ENCODE results near the gene ORAI2.

The ORAI2 gene

GRCh38 chr7:102425639-102426267 lies 7.6 kb upstream of the ORAI2 start:
- TF ChIP-seq CTCF (IDR thresholded peaks at IDR 0.05; ENCODE audit: low read depth, low read length): no peak
- H3K4me3 ChIP-seq (ENCODE audit: low read depth, low read length): no peak overlapping the region

DNA sequence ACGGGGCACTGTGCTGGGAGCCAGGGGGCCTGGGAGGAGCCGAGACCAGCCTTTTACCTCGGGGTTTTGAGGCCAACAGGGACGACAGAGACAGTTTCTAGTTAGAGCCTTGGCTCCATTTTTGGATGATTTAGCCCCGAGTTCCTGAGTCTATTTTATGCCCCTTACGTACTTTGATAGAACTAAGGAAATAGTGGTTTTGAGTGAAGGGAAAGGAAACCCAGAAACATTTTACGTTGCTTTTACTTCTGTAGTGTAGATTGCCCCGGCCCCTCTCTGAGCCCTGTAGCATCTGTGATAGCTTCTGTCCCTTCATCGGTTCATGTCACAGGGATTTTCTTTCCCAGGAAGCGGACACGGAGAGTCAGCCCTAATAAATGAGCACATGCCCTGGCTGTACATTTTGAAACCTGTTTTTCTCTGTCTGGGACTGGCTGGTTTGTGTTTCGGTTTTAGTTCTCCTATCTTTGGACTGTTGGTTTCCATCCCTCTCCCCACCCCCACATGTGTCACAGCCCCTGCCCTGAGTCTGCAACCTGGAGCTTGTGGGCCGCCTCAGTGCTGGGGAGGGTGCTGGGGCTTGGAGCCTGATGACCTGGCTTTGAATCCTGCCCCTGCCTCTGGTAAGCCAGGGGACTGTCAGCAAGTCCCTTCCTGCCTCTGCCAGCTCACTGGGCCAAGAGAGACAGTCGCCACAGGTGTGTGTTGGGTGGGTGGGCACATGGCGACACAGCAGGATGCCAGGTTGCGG lies 6.9 kb upstream of the ORAI2 start:
- H3K4me3 ChIP-seq (ENCODE audit: low read depth, low read length): no peak overlapping the region
- no peak for TF ChIP-seq CTCF (IDR thresholded peaks at IDR 0.05; ENCODE audit: low read depth, low read length)

DNA sequence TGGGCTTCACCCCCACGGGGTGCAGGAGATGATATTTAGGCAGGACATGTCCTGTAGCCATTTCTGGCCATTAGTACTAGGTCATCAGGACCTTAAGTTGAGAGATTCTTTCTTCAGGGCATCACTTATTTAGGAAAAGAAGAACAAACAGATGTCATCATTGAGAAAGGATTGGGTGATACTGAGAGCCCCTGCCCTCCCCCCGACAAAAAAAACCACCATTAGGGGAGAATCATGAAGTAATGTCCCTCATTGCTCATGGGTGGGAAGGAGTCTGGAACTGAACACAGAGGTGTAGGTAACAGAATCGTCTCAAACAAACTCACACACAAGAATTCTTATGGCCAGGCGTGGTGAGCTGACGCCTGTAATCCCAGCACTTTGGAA lies 6.4 kb upstream of the ORAI2 start:
- no peak for TF ChIP-seq CTCF (IDR thresholded peaks at IDR 0.05; ENCODE audit: low read depth, low read length)
- H3K4me3 ChIP-seq (ENCODE audit: low read depth, low read length): no peak overlapping the region

DNA sequence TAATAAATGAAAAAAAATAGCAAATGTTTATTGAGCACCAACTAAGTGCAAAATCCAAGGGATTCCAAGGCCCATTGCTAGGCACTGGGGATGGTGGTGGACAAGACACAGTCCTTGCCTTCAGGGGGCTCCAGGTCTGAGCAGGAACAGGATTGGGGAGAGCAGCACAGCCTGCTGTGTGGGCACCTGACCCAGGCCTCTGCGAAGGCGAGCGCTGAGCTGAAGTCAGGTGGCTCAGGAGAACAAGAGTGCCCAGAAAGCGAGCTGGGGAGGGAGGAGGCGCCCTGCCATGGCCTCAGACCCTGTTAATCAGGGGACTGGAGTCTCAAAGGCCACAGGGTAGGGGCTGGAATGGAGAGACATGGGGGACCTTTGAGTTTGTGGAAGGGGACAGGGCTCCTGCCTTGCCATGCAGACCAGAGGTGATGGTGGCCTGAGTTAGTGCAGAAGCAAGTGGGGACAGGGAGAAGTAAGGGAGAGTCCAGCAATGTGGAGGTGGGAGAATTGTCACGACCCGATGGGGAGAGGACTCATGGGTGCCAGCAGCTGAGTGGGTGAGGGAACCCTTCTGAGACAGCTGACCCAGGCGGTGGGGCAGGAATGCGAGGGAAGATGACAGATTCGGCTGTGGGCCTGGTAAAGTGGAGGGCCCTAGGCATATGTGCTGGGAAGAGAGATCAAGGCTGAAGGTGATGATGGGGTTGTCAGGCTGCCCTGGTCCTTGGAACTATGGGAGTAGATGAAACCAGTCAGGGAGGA lies 4.1 kb upstream of the ORAI2 start:
- H3K4me3 ChIP-seq (ENCODE audit: low read depth, low read length): no peak overlapping the region
- no peak for TF ChIP-seq CTCF (IDR thresholded peaks at IDR 0.05; ENCODE audit: low read depth, low read length)

DNA sequence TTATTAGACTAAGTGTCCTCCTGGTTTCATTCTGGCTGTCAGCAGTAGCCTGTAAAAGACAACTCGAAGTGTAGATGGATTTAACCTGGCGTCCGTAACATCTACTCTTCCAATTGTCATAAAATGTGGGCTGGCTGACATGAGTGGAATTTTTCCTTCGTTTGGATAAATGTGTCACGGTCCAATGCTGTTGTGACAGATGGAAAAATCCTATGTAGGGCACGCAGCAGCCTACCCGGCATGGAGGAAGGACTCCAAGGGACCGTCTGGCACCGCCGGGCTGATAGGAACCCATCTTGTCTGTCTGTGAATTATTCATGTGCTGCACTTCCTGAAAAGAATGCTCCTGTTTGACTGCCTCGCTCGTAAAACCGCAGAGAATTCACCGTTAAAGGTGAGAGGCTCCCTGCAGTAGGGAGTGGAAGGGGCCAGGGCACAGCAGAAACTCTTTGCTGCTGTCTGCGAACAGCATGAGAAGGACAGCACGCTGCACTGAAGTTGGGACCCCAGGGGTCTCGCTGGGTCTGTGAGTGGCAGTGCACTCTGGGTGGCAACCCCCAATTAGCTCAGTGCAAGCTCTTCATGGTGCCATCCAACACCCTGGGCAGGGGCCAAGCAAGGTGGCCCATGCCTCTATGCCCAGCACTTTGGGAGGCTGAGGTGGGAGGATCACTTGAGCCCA lies 1.6 kb upstream of the ORAI2 start:
- no peak for TF ChIP-seq CTCF (IDR thresholded peaks at IDR 0.05; ENCODE audit: low read depth, low read length)
- H3K4me3 ChIP-seq (ENCODE audit: low read depth, low read length): no peak overlapping the region

DNA sequence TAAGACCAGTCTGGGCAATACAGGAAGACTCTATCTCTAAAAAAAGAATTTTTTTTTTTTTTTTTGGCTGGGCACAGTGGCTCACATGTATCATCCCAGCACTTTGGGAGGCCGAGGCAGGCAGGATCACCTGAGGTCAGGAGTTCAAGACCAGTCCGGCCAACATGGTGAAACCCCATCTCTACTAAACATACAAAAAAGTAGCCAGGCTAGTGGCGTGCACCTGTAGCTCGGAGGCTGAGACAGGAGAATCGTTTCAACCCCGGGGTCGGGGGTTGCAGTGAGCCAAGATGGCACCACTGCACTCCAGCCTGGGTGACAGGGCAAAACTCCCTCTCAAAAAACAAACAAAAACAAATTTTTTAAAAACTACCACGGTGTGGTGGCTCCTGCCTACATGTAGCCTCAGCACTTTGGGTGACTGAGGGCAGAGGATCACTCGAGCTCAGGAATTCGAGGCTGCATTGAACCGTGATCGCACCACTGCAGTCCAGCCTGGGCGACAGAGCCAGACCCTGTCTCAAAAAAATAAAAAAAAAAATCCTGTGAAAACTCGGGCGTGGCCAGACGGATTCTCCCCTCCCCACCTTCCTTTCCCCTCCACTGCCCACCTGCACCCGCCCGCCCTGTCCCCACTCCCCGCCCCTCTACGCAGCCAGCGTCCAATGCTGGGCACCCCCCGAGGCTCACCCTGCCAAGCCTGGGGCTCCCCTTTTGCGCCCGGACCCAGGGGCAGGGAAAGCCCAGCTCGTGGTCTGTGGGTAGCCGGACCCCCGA lies 745 bp upstream of the ORAI2 start:
- no peak for TF ChIP-seq CTCF (IDR thresholded peaks at IDR 0.05; ENCODE audit: low read depth, low read length)
- H3K4me3 ChIP-seq (ENCODE audit: low read depth, low read length): peak overlapping the region; percentile 79
